GM12874 (cell line): ENCODE results near the gene GNS.

ENCODE experiments used
- CTCF ChIP-seq: IDR thresholded peaks from 2 replicates; pipeline ENCODE4 v1.5.1; 2011; ENCODE audit warnings: low read depth, mild to moderate bottlenecking, control low read depth, low read length, moderate library complexity; ENCODE audit not compliant: insufficient read depth

The GNS gene

DNA sequence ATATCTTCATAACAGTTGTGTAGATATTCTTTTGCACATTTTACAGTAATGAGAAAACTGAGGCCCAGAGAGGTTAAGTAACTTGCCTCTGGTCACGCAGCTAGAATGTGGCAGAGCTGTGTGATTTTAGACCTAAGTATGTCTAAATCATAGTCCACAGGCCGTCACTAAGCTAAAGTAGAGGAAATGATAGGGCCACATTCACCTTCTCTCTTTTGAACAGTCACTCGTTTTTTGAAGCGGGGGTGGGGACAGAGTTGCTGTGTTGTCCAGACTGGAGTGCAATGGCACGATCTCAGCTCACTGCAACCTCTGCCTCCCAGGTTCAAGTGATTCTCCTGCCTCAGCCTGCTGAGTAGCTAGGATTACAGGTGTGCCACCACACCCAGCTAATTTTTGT, 80.4 kb downstream of the GNS start:
- TF ChIP-seq CTCF = no peak

- peak; percentile 22; the same call in 1 of the 2 replicates for TF ChIP-seq CTCF
Measured at GRCh38 chr12:64678248-64678647, 81.0 kb downstream of the GNS start.

DNA sequence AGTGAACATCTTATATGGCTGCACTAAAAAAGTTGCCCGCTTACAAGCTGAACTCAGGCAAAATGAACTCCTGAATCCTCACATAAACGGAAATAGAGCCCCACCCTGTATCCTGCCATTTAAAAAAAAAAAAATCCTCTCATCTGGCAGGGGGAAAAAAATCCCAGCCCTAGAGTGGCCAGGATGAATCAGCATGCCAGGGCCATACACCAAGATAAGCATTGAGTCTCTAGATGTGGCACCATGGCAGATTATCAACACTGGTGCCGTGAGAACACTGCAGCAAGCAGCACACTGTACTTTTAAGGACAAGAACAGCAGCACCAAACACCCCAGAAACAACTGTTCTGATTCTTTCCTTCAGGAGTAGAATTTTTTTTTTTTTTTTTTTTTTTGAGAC, 83.4 kb downstream of the GNS start:
- TF ChIP-seq CTCF = no peak

DNA sequence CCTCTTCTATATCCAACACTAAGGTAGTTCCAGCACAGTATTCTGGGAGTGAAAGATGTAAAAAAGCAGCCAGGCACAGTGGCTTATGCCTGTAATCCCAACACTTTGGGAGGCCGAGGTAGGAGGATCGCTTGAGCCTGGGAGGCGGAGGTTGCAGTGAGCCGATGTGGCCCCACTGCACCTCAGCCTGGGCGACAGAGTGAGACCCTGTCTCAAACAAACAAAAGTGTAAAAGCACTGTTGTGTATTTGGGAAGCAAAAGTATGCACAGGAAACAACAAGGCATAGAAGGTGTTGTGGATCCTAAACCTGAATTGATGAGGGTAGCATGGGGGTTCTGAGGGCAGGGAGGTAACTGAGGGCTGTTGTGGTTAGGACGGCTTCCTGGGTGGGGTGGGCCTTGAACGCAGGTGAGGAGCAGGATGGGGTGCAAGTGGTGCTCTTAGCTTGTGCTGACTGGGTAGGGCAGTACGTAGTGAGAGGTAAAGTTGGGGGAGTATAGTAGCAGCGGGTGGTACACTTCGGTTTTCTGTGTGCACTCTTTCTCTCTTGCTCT, 84.8 kb downstream of the GNS start:
- no peak for TF ChIP-seq CTCF

DNA sequence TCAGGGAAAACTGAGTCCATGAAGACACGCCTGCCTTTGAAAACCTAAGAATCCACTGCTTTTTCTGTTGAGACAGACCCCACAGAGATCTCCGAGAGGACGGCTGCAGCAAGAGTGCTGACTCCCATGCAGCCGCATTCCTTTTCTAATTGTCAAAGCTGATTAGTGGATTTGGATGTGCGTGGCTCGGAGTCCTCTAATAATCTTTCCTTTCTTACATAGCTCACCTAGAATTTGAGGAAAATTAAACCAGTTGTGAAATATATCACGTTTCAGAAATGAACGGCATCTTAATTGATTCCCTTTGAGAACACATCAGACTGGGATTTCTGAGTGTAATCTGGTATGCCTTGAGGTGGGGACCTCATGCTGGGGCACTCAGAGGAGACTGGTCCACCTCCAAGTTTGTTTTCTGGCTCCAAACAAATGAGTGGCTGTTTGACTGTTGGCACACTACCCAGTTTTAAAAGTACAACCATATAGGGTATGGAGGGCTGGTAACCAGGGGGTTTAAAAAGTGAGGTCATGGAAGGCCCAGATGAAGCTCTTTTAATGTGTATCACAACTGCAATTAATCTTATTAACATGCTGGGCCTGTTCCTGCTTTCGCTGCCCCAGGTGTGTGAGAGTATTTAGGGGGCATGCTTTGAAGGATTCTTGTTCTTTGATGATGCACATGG, 85.6 kb downstream of the GNS start:
- no peak for TF ChIP-seq CTCF

DNA sequence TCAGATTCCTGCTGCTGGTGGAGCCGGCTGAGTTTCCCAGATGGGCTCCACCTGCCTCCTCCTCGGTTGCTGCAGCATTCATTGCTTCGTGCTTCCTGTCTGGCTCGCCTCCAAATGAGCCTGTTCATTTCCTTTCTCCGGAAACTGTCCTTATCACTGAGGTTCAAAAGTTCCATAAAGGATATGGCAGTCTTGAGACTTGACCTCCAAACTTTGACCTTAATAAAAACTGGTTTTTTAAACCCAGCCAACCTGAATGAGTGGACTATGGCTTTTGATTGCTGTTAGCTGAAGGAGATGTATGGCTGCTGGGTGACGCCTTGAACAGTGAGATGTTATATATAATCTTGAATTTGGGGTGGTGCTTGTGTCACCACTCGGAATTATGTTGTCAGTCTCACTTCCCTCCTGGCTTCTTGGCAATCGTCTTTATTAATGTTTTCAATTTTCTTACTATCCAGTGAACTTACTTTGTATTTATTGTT, 86.2 kb downstream of the GNS start:
- TF ChIP-seq CTCF = no peak

GRCh38 chr12:64671681-64672080, 87.5 kb downstream of the GNS start:
- TF ChIP-seq CTCF = no peak
